Upper lobe of left lung (tissue), 6 donors: ENCODE results near the gene NUMBL. TPM values are rescaled to one million over a fixed set of nuclear protein-coding genes. Genes with fewer than 3 reads are reported as not detected.

ENCODE experiments used
- ATAC-seq, 2 donors: fragments of 200-7000 bp; cut with Tn5 transposase; one replicate each; pipeline ENCODE4 v1.9.1; 2022; ENCODE audit warnings: mild to moderate bottlenecking in 2 of 2, moderate library complexity in 2 of 2; ENCODE audit not compliant: low FRiP score in 2 of 2
- DNase-seq, 2 donors: peaks; one replicate each; pipeline ENCODE4 v3.0.0-alpha.2; 2019 to 2020
- H3K27ac ChIP-seq, 4 donors: fragments of 200-600 bp; sonication (generic); one replicate each; pipeline ENCODE4 v1.5.1; 2016 to 2019
- H3K27me3 ChIP-seq, 4 donors: fragments of 200-600 bp; sonication (generic); one replicate each; pipeline ENCODE4 v1.5.1; 2017 to 2019
- H3K36me3 ChIP-seq, 4 donors: fragments of 200-600 bp; sonication (generic); one replicate each; pipeline ENCODE4 v1.5.1; 2016 to 2019
- H3K4me1 ChIP-seq, 4 donors: fragments of 200-600 bp; sonication (generic); one replicate each; pipeline ENCODE4 v1.5.1; 2018 to 2019
- H3K4me3 ChIP-seq, 4 donors: fragments of 200-600 bp; sonication (generic); one replicate each; pipeline ENCODE4 v1.5.1; 2017 to 2019; ENCODE audit warnings: mild to moderate bottlenecking in 2 of 4, moderate library complexity in 1 of 4
- H3K9me3 ChIP-seq, 4 donors: fragments of 200-600 bp; sonication (generic); one replicate each; pipeline ENCODE4 v1.5.1; 2018 to 2019
- EP300 ChIP-seq, 4 donors: sonication (generic); formaldehyde crosslinking; IDR thresholded peaks; one replicate each; pipeline ENCODE4 v1.5.1; 2017; ENCODE audit warnings: antibody characterized with exemption in 4 of 4, control low read depth in 2 of 4
- POLR2A ChIP-seq, 4 donors: fragments of 450-650 bp; IDR thresholded peaks; one replicate each; pipeline ENCODE4 v1.5.1; 2016 to 2017; ENCODE audit warnings: antibody characterized with exemption in 4 of 4, mild to moderate bottlenecking in 2 of 4
- POLR2AphosphoS5 ChIP-seq, 2 donors: sonication (generic); formaldehyde crosslinking; IDR thresholded peaks; one replicate each; pipeline ENCODE4 v1.5.1; 2017; ENCODE audit warnings: antibody characterized with exemption in 2 of 2
- WGBS, 2 donors: methylation state at CpG; one replicate each; pipeline ENCODE4 v1.1.5; 2017 to 2018; 5-methylcytosine and 5-hydroxymethylcytosine counted together
- total RNA-seq, 6 donors: library from RNA; depleted of rRNA in 4 of 6; stranded (reverse); fragments of >200 nt in 4 of 6; gene quantifications; one replicate each; pipeline versions ENCODE4 v1.1.0 to v1.2.1, GENCODE V29; 2016 to 2021
- TF ChIP-seq, protein P1 (sequence below), 6 experiments: fragments of 450-650 bp in 4 of 6; fragments of 200-600 bp in 2 of 6; sonication (generic) in 2 of 6; IDR thresholded peaks; one replicate each; pipeline ENCODE4 v1.5.1; 2016 to 2019; ENCODE audit warnings: antibody characterized with exemption in 6 of 6
- donor health status: DM: no; HTN: no; CAD: no; lungs with moderate emphysema.
- donor health status: DM: no; HTN: yes; CAD: no; lungs with severe emphysema.

Gene NUMBL
- total RNA-seq, 6 donors from 2014 or later: 18.0 to 133 (median 23.8) TPM

- H3K27ac ChIP-seq: no peak overlapping the region
Measured at GRCh38 chr19:40697007-40697406, 6.6 kb upstream of the NUMBL start.

GRCh38 chr19:40695881-40696280 lies 5.4 kb upstream of the NUMBL start:
- TF ChIP-seq, protein P1, sequence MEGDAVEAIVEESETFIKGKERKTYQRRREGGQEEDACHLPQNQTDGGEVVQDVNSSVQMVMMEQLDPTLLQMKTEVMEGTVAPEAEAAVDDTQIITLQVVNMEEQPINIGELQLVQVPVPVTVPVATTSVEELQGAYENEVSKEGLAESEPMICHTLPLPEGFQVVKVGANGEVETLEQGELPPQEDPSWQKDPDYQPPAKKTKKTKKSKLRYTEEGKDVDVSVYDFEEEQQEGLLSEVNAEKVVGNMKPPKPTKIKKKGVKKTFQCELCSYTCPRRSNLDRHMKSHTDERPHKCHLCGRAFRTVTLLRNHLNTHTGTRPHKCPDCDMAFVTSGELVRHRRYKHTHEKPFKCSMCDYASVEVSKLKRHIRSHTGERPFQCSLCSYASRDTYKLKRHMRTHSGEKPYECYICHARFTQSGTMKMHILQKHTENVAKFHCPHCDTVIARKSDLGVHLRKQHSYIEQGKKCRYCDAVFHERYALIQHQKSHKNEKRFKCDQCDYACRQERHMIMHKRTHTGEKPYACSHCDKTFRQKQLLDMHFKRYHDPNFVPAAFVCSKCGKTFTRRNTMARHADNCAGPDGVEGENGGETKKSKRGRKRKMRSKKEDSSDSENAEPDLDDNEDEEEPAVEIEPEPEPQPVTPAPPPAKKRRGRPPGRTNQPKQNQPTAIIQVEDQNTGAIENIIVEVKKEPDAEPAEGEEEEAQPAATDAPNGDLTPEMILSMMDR (IDR thresholded peaks at IDR 0.05): no peak
- no peak for TF ChIP-seq POLR2A (IDR thresholded peaks at IDR 0.05)
- TF ChIP-seq EP300 (IDR thresholded peaks at IDR 0.05): no peak
- TF ChIP-seq POLR2AphosphoS5 (IDR thresholded peaks at IDR 0.05): no peak
- Histone ChIP-seq H3K9me3 (no peaks in the 10 kb centered on the region), H3K4me3 (no peak overlapping the region), H3K27ac (no peak overlapping the region), H3K36me3 (peaks cover 0 to 72% (median 26%) of the 10 kb centered on the region in 4 donors), H3K27me3 (no peaks in the 10 kb centered on the region), H3K4me1 (peaks cover 5 to 9% (median 7%) of the 10 kb centered on the region in 4 donors)
- no peak for ATAC-seq
- DNase-seq: no peak
- WGBS, 2 donors: 89 to 97% methylated on average over 5 of the region's 5 CpGs

More at GRCh38 chr19:40697007-40697406, 6.6 kb upstream of the NUMBL start:
- Histone ChIP-seq H3K27me3 (no peaks in the 10 kb centered on the region), H3K36me3 (peaks cover 3 to 83% (median 36%) of the 10 kb centered on the region in 4 donors), H3K4me3 (no peak overlapping the region), H3K4me1 (no peaks in the 10 kb centered on the region), H3K9me3 (no peaks in the 10 kb centered on the region)
- TF ChIP-seq EP300 (IDR thresholded peaks at IDR 0.05) (no peak), POLR2A (IDR thresholded peaks at IDR 0.05) (no peak), POLR2AphosphoS5 (IDR thresholded peaks at IDR 0.05) (no peak)
- TF ChIP-seq, protein P1 (IDR thresholded peaks at IDR 0.05): no peak
- ATAC-seq (no peak), DNase-seq (no peak)
- WGBS, 2 donors: 95 to 96% methylated on average over 6 of the region's 6 CpGs

GRCh38 chr19:40693896-40694295 lies 3.4 kb upstream of the NUMBL start:
- Histone ChIP-seq H3K27ac (no peak overlapping the region), H3K4me1 (peaks cover 14 to 25% (median 17%) of the 10 kb centered on the region in 4 donors), H3K36me3 (peaks cover 0 to 54% (median 16%) of the 10 kb centered on the region in 4 donors), H3K27me3 (no peaks in the 10 kb centered on the region), H3K4me3 (no peak overlapping the region), H3K9me3 (no peaks in the 10 kb centered on the region)
- 79 to 90% methylated on average over 4 of the region's 4 CpGs for WGBS, 2 donors
- ATAC-seq: no peak
- DNase-seq: no peak
- TF ChIP-seq POLR2AphosphoS5 (IDR thresholded peaks at IDR 0.05): no peak
- no peak for TF ChIP-seq POLR2A (IDR thresholded peaks at IDR 0.05)
- no peak for TF ChIP-seq EP300 (IDR thresholded peaks at IDR 0.05)
- TF ChIP-seq, protein P1 (IDR thresholded peaks at IDR 0.05): no peak

GRCh38 chr19:40693150-40693788 lies 2.8 kb upstream of the NUMBL start:
- ATAC-seq (no peak), DNase-seq (peak in 1 of 2 donors; percentile 44)
- TF ChIP-seq POLR2A (IDR thresholded peaks at IDR 0.05) (no peak), EP300 (IDR thresholded peaks at IDR 0.05) (no peak), POLR2AphosphoS5 (IDR thresholded peaks at IDR 0.05) (no peak)
- TF ChIP-seq, protein P1 (IDR thresholded peaks at IDR 0.05): no peak
- H3K4me3 ChIP-seq: no peak overlapping the region
- H3K9me3 ChIP-seq: no peaks in the 10 kb centered on the region
- peaks cover 14 to 25% (median 17%) of the 10 kb centered on the region in 4 donors for H3K4me1 ChIP-seq
- WGBS, 2 donors: 87 to 94% methylated on average over 7 to 11 of the region's 11 CpGs
- H3K27me3 ChIP-seq: no peaks in the 10 kb centered on the region
- H3K27ac ChIP-seq: no peak overlapping the region
- peaks cover 0 to 48% (median 14%) of the 10 kb centered on the region in 4 donors for H3K36me3 ChIP-seq

GRCh38 chr19:40692212-40692551 lies 1.7 kb upstream of the NUMBL start:
- Histone ChIP-seq H3K4me1 (peaks cover 17 to 31% (median 22%) of the 10 kb centered on the region in 4 donors), H3K36me3 (peaks cover 0 to 46% (median 13%) of the 10 kb centered on the region in 4 donors), H3K27ac (peak overlapping the region in 3 of 4 donors; percentile 91 to 93 (median 91)), H3K27me3 (no peaks in the 10 kb centered on the region), H3K9me3 (no peaks in the 10 kb centered on the region), H3K4me3 (no peak overlapping the region)
- WGBS, 2 donors: 91 to 100% methylated on average over 4 to 14 of the region's 14 CpGs
- TF ChIP-seq POLR2A (IDR thresholded peaks at IDR 0.05): no peak
- TF ChIP-seq, protein P1 (IDR thresholded peaks at IDR 0.05): no peak
- no peak for TF ChIP-seq EP300 (IDR thresholded peaks at IDR 0.05)
- no peak for TF ChIP-seq POLR2AphosphoS5 (IDR thresholded peaks at IDR 0.05)
- DNase-seq (no peak), ATAC-seq (no peak)
